SIG-M5 treated with dmso at 0.1 percent for 504 hours (cell line): ENCODE measurements around the gene YPEL5.
A peak's percentile ranks its signal among the peaks of the same experiment; 100 is the strongest.
"Not testable (repeated sequence)": the region's sequence is repeated elsewhere in the genome, so short reads cannot be mapped to it uniquely, and the experiment has no call there.

Experiments
- DNase-seq: peaks from one replicate; lab custom pipeline; 2025; ENCODE audit not compliant: unreplicated experiment; lab: John Stamatoyannopoulos, UW

The YPEL5 gene

DNA sequence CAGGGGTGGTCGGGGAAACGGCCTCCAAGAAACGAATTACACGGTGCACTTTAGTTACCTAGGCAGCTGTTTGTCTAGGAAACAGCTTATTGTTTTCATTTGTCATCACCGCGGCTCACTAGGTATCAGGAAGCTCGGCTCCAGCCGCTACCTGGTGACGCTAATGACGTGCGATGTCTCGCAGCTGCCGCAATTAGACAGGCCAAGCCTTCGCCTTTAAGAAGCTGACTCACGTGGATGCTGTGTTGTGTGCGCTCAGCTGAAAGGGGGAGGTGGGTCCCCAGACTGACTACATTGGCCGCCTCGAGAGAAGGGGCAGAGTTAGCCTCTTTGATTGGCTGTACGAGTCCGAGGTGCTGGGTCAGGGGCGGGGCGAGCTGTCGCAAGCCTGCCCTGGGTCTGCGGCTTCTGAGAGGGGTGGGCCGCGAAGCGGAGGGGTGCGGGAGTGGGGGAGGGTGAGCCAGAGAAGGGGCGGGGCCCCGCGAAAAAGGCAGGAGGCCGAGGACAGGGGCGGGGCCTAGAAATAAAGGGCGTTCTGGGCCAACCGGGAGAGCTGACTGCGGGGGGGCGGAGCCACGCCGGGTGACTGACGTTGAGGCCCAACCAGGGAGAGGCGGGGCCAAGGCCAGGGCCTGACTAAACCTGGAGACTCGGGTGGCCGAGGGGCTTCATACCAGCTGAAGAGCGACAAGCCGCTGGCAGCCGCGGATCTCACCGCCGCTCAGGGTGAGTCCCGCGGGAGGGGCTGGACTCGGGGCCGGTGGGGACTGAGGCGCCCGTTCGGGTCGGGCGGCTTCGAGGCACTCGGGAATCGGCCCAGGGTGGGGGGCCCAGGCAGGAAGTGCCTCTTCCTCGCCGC lies at the start of gene YPEL5:
Gene YPEL5 (plus strand): TSS at position 671 of the 859 bp plus-strand sequence. CDS start 9,645 bp downstream, outside the sequence.
- DNase-seq, result peak; percentile 99

DNA sequence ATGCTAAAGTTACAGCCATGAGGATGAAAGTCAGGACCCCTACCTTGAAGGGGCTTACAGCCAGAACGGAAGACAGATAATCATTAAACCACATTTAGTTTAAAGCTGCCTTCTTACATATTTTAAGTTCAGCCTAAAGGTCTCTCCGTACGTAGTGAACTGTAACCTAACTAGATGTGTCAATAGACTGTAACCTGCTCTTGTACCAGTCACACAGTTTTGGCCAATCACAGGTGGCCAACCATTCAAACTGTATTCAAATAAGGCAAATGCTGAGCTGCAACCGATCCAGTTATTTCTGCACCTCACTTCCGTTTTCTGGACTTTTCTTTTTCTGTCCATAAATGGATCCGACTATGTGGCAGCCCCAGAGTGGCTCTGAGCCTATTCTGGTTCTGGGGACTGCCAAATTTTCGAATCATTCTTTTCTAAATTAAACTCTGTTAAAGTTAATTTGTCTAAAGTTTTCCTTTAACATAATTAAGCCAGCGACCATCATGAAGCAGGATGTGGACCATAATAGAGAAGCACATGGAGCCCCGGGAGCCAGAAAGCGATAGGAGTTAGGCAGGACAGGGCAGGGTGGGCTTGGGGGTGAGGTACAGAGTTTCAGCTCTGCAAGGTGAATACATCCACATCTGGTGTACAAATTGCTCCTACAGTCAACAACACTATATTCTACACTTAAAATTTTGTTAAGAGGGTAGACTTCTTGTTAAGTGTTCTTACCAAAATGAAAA lies 48.4 kb upstream of the YPEL5 start:
- DNase-seq, result no peak

DNA sequence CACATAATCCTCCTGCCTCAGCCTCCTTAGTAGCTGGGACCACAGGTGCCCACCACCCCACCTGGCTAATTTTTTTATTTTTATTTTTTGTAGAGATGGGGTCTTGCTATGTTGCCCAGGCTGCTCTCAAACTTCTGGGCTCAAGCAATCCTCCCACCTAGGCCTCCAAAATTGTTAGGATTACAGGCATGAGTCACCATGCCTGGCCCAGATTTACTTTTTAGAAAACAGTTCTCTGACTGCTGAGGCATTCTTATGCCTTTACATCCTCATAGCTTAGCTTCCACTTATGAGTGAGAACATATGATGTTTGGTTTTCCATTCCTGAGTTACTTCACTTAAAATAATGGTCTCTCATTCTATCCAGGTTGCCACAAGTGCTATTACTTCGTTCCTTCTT lies 47.4 kb upstream of the YPEL5 start:
- not testable (repeated sequence) for DNase-seq

DNA sequence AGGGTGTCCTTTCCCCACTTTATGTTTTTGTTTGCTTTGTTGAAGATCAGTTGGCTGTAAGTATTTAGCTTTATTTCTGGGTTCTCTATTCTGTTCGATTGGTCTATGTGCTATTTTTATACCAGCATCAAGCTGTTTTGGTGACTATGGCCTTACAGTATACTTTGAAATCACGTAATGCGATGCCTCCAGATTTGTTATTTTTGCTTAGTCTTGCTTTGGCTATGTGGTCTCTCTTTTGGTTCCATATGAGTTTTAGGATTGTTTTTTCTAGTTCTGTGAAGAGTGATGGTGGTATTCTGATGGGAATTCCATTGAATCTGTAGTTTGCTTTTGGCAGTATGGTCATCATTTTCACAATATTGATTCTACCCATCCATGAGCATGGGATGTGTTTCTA lies 46.1 kb upstream of the YPEL5 start:
- DNase-seq, result not testable (repeated sequence)

DNA sequence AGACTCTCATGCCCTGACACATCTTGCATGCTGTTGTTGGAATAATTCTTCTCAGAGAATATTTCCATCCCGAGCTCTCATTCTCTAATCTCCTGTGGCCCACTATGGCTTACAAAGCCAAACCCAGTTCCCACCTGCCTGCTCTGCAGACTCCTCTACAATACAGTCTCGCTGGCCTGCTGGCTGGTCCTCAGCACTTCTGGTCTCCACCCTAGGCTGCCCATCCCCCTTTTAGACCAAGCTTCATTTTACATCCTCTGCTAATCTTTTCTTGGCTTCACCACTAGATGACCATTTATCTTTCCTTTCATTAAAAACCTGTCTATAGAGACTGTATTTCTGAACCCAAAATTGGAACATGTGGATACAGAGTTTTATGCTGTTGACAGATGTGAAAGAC lies 42.5 kb upstream of the YPEL5 start:
- DNase-seq, result no peak

DNA sequence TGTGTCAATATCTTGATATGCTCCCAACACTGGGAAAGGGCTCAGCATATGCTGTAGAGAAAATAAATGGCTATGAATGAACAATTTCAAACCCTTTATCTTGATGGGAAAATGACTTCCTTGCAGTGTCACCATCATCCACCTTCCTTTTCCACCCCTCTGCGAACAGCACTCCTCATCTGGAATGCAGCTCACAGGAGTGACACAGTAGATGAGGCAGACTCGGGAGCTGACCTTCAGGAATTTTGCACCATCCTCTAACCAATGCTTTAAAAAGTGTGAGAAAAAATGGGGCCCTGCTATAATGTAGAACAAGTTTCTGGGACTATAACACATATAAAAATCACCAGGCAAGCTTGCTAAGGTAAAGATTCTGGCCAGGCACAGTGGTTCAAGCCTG lies 41.3 kb upstream of the YPEL5 start:
- DNase-seq, result no peak

DNA sequence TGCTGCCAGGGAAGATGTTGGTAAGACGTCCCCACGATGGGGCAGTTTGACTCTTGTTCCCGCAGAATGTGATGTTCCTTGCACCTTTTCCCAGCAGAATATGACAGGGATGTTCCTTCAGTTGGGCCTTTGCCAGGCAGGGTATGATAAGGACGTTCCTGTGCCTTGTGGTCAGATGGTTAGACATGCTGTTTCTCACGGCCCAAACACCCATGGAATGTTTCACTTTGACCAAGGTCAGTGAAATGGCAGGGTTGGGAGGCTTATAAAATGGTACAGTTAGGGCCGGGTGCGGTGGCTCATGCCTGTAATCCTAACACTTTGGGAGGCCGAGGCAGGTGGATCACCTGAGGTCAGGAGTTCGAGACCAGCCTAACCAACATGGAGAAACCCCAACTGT lies 40.3 kb upstream of the YPEL5 start:
- no peak for DNase-seq

DNA sequence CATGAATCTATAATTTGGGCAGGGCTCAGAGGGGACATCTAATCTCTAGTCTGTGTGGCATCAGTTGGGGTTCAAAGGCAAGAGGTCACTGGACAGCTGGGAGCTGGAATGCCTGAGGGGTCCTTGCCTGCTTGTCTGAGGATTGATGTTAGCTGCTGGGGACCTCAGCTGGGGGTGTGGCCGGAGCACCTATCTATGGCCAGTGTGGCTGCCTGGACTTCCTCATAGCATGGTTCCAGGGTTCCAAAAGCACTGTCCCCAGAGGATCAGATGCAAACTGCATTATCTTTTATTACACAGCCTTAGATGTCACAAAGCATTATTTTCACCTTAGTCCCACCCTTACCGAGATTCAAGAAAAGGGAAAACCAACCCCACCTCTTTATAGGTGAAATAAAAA lies 38.6 kb upstream of the YPEL5 start:
- no peak for DNase-seq

DNA sequence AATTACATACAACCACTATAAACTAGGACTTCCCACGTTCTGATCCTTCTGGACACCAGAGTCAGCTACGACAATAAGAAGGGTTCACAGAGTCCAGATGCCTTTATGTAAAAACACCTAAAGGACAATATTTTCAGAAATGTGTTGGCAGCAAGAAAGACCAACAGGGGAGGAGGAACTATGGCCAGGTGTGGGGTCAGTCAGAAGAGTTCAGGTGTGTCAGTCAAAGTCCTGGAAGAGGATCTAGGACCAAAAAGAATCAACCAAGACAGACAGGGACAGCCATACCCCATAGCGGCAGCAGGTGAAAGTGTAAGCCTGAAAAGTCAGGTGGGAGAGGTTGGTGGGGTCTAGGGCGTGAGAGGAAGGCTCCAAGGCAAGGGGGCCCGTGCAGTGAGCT lies 38.0 kb upstream of the YPEL5 start:
- no peak for DNase-seq

DNA sequence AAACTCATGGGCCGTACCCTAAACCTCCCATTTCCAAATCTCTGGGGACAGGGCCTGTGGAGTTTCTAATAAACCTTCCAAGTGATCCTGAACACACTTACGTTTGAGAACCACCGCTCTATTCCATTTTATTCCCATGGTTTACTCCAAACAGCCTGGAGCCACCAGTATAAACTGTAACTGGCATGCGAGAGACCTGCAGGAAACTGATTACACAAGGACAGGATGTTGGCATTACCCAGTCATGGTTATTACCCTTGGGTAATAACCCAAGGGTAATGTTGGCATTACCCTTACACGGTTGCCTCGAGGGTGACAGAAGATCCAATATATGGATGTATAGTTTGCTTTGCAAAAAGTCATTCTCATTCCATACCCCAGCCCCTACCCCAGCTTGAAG lies 37.0 kb upstream of the YPEL5 start:
- no peak for DNase-seq

DNA sequence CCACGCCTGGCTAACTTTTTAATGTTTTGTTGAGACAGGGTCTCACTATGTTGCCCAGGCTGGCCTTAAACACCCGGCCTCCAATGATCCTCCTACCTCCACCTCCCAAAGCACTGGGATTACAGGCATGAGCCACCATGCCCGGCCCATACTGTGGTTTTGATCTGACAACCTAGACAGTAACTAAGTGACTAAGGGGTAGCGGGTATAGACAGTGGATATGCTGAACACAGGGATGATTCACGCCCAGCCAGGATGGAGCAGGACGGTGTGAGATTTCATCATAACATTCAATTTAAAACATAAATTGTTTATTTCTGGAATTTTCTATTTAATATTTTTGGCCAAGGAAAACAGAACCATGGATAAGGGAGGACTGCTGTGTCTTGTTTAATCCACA lies 36.0 kb upstream of the YPEL5 start:
- no peak for DNase-seq

DNA sequence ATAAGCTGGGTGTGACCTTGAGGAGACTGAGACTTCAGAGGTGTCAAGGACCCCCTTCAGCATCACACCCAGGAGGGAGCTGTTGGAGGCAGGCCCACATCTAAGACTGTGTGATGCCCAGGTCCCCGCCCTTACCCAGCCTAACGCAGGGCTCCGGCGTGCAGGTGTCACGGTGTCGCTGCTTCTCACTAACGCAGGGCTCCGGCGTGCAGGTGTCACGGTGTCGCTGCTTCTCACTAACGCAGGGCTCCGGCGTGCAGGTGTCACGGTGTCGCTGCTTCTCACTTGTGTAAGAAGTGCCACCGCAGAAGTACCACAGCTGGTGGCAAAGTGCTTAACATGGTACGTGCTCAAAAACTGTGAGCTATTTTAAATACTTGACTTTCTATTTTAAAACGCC lies 35.6 kb upstream of the YPEL5 start:
- not testable (repeated sequence) for DNase-seq

DNA sequence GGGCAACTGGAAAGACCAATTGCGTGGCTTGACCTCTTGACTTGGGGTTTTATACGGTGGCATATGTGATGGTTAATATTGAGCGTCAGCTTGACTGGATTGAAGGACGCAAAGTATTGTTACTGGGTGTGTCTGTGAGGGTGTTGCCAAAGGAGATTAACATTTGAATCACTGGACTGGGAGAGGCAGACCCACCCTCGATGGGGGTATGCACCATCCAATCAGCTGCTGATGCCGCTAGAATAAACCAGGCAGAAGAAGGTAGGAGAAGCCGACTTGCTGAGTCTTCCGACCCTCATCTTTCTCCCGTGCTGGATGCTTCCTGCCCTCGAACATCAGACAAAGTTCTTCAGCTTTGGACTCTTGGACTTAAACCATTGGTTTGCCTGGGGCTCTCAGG lies 34.2 kb upstream of the YPEL5 start:
- DNase-seq, result no peak

DNA sequence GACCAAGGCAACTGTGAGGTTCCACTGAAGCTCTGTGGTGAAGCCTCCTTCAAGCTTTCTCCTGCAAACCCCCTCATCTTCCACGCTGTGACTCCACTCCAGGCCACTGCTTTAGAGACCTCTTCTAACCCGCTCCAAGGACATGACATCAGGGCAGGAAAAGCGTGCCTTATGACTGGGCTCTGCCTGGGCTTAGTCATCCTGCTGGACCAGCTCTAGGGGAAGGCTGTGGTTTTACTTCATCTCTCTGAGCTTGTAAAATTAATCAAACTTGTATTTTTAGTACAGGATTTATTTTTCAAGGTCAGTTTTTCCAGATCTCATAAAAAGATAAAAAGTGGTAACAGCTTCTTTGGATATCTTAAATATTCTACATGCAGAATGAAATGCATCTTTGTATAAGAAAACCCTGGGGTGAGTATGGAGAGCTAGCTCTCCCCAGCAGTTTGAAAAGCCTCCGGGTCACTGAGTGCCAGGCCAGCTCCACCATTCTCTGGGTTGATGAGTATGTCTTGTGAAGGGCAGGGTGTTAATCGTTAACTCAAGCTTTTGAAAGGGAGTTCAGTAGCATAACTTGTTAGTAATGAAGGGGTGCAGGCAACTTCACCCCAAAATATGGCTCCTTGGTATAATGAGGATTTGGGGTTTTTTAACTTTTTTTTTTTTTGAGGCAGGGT lies 33.1 kb upstream of the YPEL5 start:
- peak; percentile 5 for DNase-seq

DNA sequence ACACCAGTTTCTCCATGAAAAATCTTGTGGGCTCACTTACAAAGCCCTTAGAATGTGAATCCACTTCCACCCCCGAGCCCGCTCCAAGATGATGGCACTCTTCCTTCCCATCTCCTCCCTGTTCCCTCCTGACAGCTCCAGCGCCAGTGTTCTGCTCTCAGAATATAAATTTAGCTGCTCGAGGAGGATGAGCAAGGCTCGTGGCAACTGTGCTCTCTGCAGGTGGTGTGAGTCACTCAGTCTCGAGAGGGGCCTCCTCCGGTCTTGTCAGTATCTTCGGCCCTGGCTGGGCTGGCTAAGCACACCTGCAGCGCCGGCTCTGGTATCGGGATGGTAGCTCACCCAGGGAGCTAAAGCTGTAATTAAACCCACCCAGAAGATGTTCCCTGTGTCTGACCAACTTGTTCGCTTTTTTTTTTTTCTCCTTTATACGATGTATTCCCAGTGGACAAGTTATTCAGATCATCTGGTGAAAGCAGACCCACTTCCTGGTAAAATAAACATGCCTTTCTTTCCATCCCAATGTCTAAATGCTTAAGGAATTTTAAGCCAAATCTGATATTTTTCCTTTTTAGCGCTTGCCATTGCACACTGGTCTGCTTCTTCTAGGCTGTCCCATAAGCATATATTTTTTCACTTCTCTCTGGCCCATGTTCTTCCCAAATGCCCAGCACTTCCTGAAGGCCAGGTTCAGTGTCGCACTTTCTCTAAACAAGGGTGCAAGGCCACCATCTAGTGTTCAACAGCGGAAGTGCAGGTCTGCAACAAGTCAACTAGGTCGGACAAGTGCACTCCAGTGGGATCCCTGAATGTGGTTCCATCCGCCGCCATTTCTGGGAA lies 31.4 kb upstream of the YPEL5 start:
- DNase-seq, result peak; percentile 66

DNA sequence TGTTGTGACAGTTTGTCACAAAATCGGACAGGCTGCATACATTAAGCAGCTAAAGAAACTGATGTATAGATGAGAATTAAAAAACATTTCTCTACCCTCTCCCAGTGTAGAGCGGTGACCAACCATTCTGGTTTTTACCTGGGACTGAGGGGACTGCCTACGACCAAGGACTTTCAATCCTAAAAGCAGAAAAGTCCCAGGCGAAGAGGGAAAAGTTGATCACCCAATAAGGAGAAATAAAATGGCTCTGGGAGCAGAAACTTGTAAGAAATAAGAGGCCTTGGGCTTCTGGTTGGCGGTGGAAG lies 30.9 kb upstream of the YPEL5 start:
- DNase-seq, result no peak

DNA sequence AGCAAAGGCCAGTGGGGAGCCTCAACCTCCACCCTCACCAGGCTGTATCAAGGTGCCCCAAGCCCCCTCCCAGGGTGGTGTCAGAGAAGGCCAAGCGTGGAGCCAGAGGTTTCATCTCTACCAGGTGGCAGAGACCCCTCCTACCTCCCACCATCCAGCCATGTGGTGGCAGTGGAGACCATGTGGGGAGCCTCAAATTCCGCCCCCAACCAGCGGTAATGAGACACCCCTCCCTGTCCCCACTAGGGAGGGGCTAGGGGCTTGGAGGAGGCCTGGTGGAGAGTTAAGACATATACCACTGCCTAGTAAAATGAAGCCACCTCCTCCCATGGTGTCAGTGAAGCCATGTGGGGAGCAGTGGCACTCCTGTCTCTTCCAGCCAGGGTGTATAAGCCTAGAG lies 24.4 kb upstream of the YPEL5 start:
- DNase-seq, result no peak

DNA sequence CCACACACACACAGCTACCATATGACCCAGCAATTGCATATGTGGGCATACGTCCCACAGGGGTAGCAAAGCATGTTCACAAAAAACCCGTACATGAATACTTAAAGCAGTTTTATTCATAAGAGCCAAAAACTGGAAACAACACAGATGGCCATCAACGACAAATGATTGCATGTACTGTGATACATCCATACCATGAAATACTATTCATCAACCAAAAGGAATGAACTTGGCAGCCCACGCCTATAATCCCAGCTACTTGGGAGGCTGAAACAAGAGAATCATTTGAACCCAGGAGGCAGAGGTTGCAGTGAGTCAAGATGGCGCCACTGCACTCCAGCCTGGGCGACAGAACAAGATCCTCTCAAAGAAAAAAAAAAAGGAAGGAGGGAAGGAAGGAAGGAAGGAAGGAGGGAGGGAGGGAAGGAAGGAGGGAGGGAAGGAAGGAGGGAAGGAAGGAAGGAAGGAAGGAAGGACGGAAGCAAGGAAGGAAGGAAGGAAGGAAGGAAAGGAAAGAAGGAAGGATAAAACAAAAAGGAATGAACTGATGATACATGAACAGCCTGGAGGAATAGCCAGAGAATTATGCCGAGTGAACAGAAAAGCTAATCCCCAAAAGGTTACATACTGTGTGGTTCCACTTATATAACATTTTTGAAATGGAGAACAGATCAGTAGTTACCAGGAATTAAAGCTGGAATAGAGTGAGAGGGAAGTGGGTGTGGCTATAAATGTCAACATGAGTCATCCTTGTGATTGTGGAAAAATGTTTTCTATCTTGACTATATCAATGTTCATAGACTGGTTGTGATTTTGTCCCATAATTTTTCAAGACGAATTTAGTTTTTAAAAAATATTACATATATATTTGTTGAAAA lies 19.6 kb upstream of the YPEL5 start:
- DNase-seq, result no peak

DNA sequence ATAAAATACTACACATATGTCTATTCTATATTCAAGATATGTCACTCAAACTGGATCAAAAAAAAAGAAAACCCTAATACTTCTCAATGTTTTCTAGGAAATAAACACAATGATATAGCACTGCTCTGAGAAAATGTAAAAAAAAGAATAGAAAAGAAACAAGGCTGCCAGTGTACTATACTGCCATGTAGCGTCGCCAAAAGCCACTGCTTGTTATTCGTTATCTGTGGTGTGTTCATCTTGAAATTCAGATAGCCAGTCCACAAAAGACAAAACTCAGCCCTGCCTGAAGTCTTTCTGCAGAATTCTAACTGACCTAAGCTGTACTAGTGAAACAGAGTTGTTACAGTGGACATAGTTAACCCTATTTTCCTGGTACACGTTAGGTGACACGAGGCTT lies 12.2 kb upstream of the YPEL5 start:
- no peak for DNase-seq

DNA sequence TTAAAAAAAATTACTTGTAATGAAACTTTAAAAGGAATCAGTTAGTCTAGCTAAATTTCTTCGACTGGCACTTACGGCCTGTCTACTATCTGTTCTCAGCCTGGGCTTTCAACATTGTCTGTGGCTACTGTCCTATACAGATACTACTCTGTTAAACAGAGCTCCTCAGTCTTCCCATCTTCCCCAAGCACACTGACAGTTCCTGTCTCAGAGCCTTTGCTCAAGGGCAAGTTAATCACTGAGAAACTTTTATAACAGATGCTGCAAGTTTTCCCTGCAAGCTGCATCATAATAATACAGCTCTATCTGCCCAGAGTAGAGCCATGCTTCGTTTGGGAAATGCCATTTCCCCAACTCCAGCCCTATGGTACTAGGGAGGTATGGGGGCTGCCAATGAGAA lies 11.3 kb upstream of the YPEL5 start:
- no peak for DNase-seq
